ENCODE measurements around the gene NTM. TPM values are rescaled to one million over a fixed set of nuclear protein-coding genes. Genes with fewer than 3 reads are reported as not detected.

NTM gene
- total RNA-seq, 2 donors from 2014 or later: not detected

- Histone ChIP-seq H3K4me1 (ENCODE audit: control insufficient read depth in 1 of 2, low read depth in 2 of 2) (no peaks in the 10 kb centered on the region), H3K4me3 (no peak overlapping the region), H3K9me3 (no peaks in the 10 kb centered on the region), H3K36me3 (no peaks in the 10 kb centered on the region), H3K27ac (no peak overlapping the region), H3K27me3 (replicated peaks; ENCODE audit: insufficient read depth) (no peaks in the 10 kb centered on the region)
- TF ChIP-seq, protein P1, sequence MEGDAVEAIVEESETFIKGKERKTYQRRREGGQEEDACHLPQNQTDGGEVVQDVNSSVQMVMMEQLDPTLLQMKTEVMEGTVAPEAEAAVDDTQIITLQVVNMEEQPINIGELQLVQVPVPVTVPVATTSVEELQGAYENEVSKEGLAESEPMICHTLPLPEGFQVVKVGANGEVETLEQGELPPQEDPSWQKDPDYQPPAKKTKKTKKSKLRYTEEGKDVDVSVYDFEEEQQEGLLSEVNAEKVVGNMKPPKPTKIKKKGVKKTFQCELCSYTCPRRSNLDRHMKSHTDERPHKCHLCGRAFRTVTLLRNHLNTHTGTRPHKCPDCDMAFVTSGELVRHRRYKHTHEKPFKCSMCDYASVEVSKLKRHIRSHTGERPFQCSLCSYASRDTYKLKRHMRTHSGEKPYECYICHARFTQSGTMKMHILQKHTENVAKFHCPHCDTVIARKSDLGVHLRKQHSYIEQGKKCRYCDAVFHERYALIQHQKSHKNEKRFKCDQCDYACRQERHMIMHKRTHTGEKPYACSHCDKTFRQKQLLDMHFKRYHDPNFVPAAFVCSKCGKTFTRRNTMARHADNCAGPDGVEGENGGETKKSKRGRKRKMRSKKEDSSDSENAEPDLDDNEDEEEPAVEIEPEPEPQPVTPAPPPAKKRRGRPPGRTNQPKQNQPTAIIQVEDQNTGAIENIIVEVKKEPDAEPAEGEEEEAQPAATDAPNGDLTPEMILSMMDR (IDR thresholded peaks at IDR 0.05): no peak
- DNase-seq (ENCODE audit: low spot score): no peak
- ATAC-seq (ENCODE audit: insufficient number of reproducible peaks, low FRiP score, low read depth): no peak
Observed at GRCh38 chr11:132008226-132008625, 637.8 kb downstream of the NTM start.

- Histone ChIP-seq H3K27me3 (replicated peaks; ENCODE audit: insufficient read depth) (no peaks in the 10 kb centered on the region), H3K4me3 (no peak overlapping the region), H3K9me3 (no peaks in the 10 kb centered on the region), H3K27ac (no peak overlapping the region), H3K36me3 (no peaks in the 10 kb centered on the region), H3K4me1 (ENCODE audit: control insufficient read depth in 1 of 2, low read depth in 2 of 2) (no peaks in the 10 kb centered on the region)
- DNase-seq (ENCODE audit: low spot score) (no peak), ATAC-seq (ENCODE audit: insufficient number of reproducible peaks, low FRiP score, low read depth) (no peak)
- TF ChIP-seq, protein P1 (IDR thresholded peaks at IDR 0.05): no peak
Observed at GRCh38 chr11:132008872-132009271, 638.5 kb downstream of the NTM start.

- H3K4me1 ChIP-seq (ENCODE audit: control insufficient read depth in 1 of 2, low read depth in 2 of 2): no peaks in the 10 kb centered on the region
- ATAC-seq (ENCODE audit: insufficient number of reproducible peaks, low FRiP score, low read depth) (no peak), DNase-seq (ENCODE audit: low spot score) (no peak)
- H3K36me3 ChIP-seq: no peaks in the 10 kb centered on the region
- H3K4me3 ChIP-seq: no peak overlapping the region
- no peak overlapping the region for H3K27ac ChIP-seq
- TF ChIP-seq, protein P1 (IDR thresholded peaks at IDR 0.05): no peak
- no peaks in the 10 kb centered on the region for H3K9me3 ChIP-seq
- no peaks in the 10 kb centered on the region for H3K27me3 ChIP-seq (replicated peaks; ENCODE audit: insufficient read depth)
Observed at GRCh38 chr11:132020001-132020400, 649.6 kb downstream of the NTM start.

DNA sequence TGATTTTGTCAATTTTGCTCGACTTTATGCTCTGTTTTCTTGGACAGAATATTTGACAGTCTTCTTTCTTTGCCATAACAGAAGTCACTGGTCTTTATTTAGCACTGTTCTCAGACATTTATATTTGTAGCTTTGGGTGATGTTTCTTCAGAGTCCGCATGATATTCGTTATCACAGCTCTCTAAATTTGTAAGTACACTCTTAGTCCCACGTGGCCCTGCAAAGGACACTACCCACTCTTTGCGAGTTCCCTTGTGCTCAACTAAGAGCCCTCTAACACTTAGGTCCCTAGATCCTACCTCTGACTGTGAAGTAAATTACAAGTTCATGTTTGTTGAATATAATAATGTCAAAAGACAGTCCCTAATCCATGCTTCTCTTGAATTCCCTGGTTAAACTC, 651.9 kb downstream of the NTM start:
- no peaks in the 10 kb centered on the region for H3K4me1 ChIP-seq (ENCODE audit: control insufficient read depth in 1 of 2, low read depth in 2 of 2)
- H3K36me3 ChIP-seq: no peaks in the 10 kb centered on the region
- H3K27me3 ChIP-seq (replicated peaks; ENCODE audit: insufficient read depth): no peaks in the 10 kb centered on the region
- TF ChIP-seq, protein P1 (IDR thresholded peaks at IDR 0.05): no peak
- H3K27ac ChIP-seq: no peak overlapping the region
- H3K9me3 ChIP-seq: no peaks in the 10 kb centered on the region
- H3K4me3 ChIP-seq: no peak overlapping the region
- no peak for ATAC-seq (ENCODE audit: insufficient number of reproducible peaks, low FRiP score, low read depth)
- no peak for DNase-seq (ENCODE audit: low spot score)

DNA sequence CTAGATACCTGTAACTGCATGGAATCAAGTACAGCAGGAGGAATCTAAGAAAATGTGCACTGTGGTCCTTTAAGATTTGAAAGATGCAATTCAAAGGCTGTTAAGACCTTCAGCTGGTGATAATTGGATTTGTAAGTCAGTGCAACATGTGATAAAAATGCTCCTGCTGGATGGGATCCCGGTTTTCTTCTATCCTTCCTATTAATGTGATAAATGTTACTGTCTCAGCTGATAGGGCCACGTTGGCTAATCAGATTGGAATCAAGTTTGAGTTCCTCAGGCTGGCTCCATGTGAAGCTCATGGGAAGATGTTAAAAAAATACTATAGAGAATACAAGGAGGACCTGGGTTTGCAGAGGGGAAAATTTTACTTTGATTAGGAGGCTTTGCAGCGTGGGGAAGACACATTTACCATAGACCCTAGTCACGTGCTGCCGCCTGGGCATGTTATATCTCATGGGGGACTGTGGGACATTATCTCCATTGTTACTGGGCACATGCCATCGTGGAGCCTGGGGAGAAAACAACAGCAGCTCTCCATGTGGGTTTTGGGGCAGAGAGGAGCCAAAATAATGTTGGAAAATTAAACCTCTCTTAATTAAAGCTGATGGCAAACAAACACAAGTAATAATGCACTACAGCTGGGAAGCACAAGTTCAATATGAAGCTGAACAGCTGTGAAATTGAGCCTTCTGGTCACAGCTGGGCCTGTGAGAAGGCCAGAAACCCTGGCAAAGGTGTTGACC, 652.5 kb downstream of the NTM start:
- no peak overlapping the region for H3K27ac ChIP-seq

More for the DNA sequence above, 652.5 kb downstream of the NTM start:
- Histone ChIP-seq H3K9me3 (no peaks in the 10 kb centered on the region), H3K4me3 (no peak overlapping the region), H3K27me3 (replicated peaks; ENCODE audit: insufficient read depth) (no peaks in the 10 kb centered on the region), H3K36me3 (no peaks in the 10 kb centered on the region), H3K4me1 (ENCODE audit: control insufficient read depth in 1 of 2, low read depth in 2 of 2) (no peaks in the 10 kb centered on the region)
- TF ChIP-seq, protein P1 (IDR thresholded peaks at IDR 0.05): no peak
- ATAC-seq (ENCODE audit: insufficient number of reproducible peaks, low FRiP score, low read depth) (no peak), DNase-seq (ENCODE audit: low spot score) (no peak)
